Fibroblast of mammary gland (primary cell): ENCODE results near the gene HLA-E.
"Not testable (repeated sequence)": the region's sequence is repeated elsewhere in the genome, so short reads cannot be mapped to it uniquely, and the experiment has no call there.

Experiments
- DNase-seq: peaks from one replicate; pipeline ENCODE4 v3.0.0-alpha.2; 2010; ENCODE audit warnings: low read depth
- H3K4me3 ChIP-seq: 2 replicates; pipeline ENCODE4 v1.5.1; 2011; ENCODE audit warnings: low read depth, mild to moderate bottlenecking, low read length, moderate library complexity; ENCODE audit not compliant: control insufficient read depth
- TF ChIP-seq, protein P1 (sequence below): conservative IDR thresholded peaks from 2 replicates; pipeline ENCODE4 v1.5.1; 2011; ENCODE audit warnings: low read depth, low read length, inconsistent platforms; ENCODE audit not compliant: control insufficient read depth, insufficient read depth

HLA-E gene

DNA sequence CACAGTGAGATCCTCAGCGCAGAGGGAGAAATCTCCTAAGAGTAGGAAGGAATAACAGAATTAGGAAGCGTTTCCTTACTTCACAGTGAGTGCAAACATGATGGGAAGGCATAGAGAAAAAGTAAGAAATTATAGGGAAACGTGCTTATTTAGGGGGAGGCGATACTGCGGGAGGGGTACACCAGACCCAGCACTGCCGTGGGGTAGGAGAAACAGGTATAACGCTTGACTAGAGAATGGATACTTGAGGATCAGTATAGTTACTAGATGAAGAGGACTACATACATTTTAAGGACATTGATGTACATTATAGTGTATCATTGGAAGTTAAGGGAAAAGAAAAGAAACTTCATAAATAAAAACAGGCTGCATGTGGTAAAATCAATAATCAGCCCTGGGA, 26.8 kb upstream of the HLA-E start:
- TF ChIP-seq, protein P1, sequence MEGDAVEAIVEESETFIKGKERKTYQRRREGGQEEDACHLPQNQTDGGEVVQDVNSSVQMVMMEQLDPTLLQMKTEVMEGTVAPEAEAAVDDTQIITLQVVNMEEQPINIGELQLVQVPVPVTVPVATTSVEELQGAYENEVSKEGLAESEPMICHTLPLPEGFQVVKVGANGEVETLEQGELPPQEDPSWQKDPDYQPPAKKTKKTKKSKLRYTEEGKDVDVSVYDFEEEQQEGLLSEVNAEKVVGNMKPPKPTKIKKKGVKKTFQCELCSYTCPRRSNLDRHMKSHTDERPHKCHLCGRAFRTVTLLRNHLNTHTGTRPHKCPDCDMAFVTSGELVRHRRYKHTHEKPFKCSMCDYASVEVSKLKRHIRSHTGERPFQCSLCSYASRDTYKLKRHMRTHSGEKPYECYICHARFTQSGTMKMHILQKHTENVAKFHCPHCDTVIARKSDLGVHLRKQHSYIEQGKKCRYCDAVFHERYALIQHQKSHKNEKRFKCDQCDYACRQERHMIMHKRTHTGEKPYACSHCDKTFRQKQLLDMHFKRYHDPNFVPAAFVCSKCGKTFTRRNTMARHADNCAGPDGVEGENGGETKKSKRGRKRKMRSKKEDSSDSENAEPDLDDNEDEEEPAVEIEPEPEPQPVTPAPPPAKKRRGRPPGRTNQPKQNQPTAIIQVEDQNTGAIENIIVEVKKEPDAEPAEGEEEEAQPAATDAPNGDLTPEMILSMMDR, result no peak
- DNase-seq, result no peak
- H3K4me3 ChIP-seq, result no peak overlapping the region

DNA sequence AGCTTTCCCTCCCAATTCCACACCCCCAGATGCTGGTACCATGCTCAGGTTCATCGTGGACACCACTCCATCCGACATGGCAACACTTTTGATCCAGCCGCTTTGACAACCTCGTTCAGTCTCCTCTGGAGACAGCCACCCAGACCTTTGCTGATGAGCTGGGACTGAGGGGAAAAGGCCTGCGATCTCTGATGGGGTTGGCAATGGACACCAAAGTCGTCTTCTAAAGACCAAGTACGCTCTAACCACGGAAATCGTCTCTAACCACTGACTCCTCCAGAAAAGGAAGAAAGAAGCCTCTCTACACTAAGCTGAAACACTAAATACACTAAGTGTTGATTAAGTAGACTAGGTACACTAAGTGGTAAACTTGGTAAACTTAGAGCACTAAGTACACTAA, 26.1 kb upstream of the HLA-E start:
- TF ChIP-seq, protein P1, result no peak
- no peak overlapping the region for H3K4me3 ChIP-seq
- no peak for DNase-seq

DNA sequence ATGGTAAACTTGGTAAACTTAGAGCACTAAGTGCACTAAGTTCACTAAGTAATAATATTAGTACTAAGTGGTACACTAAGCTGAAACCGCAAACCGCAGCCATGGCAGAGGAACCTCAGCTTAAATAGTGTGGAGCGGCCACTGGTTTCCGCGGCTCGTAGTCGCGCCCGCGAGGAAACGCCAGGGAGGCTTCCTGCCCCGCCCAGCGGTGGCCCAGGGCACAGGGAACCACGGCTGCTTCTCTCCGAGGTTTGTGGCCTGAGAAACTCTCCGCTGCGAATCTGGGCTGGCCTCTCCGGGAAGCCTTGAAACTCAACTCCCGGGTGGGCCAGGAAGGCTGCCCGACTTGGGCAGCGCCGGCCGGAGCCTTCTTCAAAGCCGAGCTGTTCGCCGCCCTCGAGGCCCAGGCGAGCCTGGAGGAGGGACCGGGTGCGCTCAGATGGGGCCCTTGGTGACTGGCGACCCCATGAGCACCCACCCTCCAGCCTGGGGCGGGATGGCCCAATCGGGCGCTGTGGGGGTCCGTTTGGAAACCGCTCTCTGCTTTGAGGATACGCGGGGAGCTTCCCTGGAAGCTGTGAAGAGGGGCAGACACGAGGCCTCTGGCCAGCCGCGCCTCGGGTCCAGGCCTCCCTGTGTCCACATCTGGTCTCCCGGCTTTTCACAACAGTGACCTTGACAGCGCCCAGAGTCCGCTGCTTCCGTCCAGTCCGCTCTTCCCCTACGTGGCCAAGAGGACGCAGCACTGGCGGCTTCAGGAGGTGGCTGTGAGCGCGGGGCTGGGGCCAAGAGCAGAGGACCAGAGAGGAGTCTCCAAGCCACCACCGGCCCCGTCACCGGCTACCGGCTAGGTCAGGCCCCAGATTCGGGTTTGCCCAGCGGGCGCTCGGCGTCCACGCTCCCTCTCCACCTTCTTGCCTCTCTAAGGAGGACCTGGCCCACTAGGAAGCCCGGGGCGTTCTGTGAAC, 25.4 kb upstream of the HLA-E start:
- TF ChIP-seq, protein P1, result no peak
- no peak overlapping the region for H3K4me3 ChIP-seq
- DNase-seq, result peak; percentile 37

DNA sequence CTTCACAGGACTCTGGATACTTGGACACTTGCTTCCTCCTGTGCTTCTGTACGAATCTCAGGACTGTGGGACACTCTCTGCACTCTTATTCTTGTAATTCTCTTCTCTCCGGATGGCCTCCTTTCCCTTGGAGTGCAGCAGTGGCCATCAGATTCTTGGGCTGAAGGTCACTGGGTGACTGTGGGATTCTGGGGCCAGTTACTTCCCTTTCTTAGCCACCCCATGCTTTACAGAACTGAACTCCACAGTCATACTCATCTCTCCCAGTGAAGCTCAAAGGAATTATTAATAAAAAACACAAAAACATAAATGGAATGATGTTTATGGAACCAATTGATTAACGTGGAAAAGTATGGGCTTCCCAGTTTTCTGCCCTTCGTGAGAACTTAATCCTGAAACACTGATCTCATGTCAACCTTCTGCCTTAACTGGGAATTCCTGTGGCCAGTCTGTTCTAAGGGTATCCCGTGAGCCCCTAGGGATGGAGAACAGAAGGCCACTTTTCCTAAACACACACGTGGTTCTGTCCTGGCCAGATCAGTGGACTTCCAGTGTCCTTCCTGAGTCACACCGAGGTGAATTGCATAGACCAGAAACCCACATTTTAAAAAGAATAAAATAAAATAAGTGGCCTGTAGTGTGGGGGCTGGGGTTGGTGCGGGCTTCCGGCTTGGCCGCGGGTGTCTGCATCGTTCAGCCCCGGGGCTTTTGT, 23.6 kb upstream of the HLA-E start:
- TF ChIP-seq, protein P1, result no peak
- H3K4me3 ChIP-seq, result no peak overlapping the region
- no peak for DNase-seq

DNA sequence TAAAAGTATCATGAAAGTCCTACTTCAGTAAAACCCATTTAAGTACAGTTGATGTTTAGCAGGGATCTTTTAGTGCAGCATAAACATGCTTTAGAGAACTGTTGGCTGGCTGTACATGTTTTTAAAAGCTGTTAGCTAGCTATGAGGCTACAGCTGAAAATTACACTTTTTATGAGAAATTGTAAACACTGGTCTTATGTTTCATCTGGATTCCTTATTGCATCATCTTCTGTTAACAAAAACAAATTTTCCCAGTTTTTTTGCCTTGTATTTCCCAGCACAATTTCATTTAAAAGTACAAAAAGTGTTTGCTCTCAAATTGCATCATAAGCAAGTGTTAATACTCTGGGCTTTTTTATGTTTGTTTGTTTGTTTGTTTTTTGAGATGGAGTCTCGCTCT, 18.3 kb upstream of the HLA-E start:
- DNase-seq, result no peak
- no peak overlapping the region for H3K4me3 ChIP-seq
- TF ChIP-seq, protein P1, result no peak

DNA sequence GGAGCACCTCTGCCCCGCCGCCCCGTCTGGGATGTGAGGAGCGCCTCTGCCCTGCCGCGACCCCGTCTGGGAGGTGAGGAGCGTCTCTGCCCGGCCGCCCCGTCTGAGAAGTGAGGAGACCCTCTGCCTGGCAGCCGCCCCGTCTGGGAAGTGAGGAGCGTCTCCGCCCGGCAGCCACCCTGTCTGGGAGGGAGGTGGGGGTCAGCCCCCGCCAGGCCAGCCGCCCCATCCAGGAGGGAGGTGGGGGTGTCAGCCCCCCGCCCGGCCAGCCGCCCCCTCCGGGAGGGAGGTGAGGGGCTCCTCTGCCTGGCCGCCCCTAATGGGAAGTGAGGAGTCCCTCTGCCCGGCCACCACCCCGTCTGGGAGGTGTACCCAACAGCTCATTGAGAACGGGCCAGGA, 14.2 kb upstream of the HLA-E start:
- not testable (repeated sequence) for DNase-seq, H3K4me3 ChIP-seq

DNA sequence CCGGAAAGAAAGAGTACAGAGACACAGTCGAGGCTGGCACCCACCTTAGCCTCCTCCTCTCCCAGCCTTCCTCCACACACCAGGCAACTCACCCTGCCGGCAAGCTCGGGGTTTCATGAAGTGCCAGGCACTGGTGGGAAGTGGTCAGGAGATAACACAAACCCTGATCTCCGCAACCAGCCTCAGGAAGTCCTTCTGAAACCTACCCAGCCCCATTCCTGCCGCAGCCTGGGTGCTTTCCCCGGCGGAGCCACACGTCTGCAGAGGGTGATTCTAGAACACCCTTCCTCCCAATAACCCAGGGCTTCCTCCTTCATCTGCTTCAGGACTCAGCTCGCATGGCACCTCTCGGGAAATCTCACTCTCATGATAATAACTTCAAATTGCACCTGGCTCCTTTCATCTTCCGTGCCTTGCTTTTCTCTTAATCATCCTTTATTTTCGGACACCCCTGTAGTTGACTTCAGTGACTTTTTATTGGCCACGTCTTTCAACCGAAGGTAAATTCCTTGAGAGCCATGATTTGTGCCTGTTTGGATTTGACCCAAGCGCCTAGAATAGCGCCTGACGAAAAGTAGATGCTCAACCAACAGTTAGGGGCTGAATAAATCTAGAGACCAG, 8.7 kb upstream of the HLA-E start:
- H3K4me3 ChIP-seq, result no peak overlapping the region
- no peak for DNase-seq
- TF ChIP-seq, protein P1, result no peak
